HCT116 (cell line): ENCODE data around the gene SRA1.

Experiments used
- CEBPB ChIP-seq: IDR thresholded peaks from 2 replicates; pipeline ENCODE4 v1.6.1; 2012; ENCODE audit warnings: low read depth
- EGR1 ChIP-seq: IDR thresholded peaks from 2 replicates; pipeline ENCODE4 v1.6.1; 2012; ENCODE audit warnings: low read depth
- JUND ChIP-seq: IDR thresholded peaks from 2 replicates; pipeline ENCODE4 v1.6.1; 2012
- POLR2A ChIP-seq: IDR thresholded peaks from 2 replicates; pipeline ENCODE4 v1.7.0; 2011; ENCODE audit warnings: borderline replicate concordance; ENCODE audit not compliant: insufficient read depth, insufficient read length; ENCODE audit errors: extremely low read depth
- POLR2AphosphoS5 ChIP-seq: IDR thresholded peaks from 2 replicates; pipeline ENCODE4 v1.6.1; 2011; ENCODE audit warnings: mild to moderate bottlenecking, low read depth, low read length, moderate library complexity
- SIN3A ChIP-seq: IDR thresholded peaks from 2 replicates; pipeline ENCODE4 v1.6.1; 2012; ENCODE audit warnings: low read depth
- SRF ChIP-seq: IDR thresholded peaks from 2 replicates; pipeline ENCODE4 v1.6.1; 2012; ENCODE audit warnings: low read depth
- TF ChIP-seq, protein P1 (sequence below), 3 experiments: fragments of 200-600 bp in 1 of 3; sonication (generic) in 1 of 3; IDR thresholded peaks in 2 of 3; conservative IDR thresholded peaks in 1 of 3; 2 replicates each; pipeline ENCODE4 v1.5.1; 2012 to 2017; ENCODE audit warnings: low read depth in 2 of 3, low read length in 2 of 3, antibody characterized with exemption in 1 of 3, borderline replicate concordance in 1 of 3, control low read depth in 1 of 3, mild to moderate bottlenecking in 1 of 3, mixed read lengths in 1 of 3, mixed run types in 1 of 3, moderate library complexity in 1 of 3; ENCODE audit not compliant: insufficient read depth in 1 of 3
- TF ChIP-seq, protein P2 (sequence below): IDR thresholded peaks from 2 replicates; pipeline ENCODE4 v1.6.1; 2012; ENCODE audit warnings: low read depth
- TF ChIP-seq, protein P3 (sequence below): IDR thresholded peaks from 2 replicates; pipeline ENCODE4 v1.6.1; 2012

DNA sequence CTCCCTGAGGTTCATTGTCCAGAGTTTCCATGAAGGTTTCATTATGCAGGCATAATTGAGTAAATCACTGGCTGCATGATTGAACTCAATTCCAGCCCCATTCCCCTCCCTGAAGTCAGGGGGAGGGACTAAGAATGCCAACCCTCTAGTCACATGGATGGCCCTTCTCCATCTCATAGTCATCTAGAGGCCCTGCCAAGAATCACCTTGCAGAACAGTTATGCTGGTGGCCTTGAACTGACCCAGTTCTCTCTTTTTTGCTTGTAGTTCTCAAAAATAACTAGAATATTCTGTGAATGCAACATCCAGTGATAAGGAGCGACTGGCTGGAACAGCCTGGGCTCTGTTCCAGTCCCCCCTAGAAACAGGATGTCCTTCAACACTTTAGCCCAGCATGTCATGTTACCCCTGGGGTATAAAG lies 39.1 kb upstream of the SRA1 start:
- TF ChIP-seq, protein P1, sequence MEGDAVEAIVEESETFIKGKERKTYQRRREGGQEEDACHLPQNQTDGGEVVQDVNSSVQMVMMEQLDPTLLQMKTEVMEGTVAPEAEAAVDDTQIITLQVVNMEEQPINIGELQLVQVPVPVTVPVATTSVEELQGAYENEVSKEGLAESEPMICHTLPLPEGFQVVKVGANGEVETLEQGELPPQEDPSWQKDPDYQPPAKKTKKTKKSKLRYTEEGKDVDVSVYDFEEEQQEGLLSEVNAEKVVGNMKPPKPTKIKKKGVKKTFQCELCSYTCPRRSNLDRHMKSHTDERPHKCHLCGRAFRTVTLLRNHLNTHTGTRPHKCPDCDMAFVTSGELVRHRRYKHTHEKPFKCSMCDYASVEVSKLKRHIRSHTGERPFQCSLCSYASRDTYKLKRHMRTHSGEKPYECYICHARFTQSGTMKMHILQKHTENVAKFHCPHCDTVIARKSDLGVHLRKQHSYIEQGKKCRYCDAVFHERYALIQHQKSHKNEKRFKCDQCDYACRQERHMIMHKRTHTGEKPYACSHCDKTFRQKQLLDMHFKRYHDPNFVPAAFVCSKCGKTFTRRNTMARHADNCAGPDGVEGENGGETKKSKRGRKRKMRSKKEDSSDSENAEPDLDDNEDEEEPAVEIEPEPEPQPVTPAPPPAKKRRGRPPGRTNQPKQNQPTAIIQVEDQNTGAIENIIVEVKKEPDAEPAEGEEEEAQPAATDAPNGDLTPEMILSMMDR (IDR thresholded peaks at IDR 0.05 in 2 of 3, conservative IDR thresholded peaks at IDR 0.05 in 1 of 3; ENCODE audit: borderline replicate concordance in 1 of 3, insufficient read depth in 1 of 3, low read depth in 2 of 3, low read length in 2 of 3): no peak
- TF ChIP-seq, protein P2, sequence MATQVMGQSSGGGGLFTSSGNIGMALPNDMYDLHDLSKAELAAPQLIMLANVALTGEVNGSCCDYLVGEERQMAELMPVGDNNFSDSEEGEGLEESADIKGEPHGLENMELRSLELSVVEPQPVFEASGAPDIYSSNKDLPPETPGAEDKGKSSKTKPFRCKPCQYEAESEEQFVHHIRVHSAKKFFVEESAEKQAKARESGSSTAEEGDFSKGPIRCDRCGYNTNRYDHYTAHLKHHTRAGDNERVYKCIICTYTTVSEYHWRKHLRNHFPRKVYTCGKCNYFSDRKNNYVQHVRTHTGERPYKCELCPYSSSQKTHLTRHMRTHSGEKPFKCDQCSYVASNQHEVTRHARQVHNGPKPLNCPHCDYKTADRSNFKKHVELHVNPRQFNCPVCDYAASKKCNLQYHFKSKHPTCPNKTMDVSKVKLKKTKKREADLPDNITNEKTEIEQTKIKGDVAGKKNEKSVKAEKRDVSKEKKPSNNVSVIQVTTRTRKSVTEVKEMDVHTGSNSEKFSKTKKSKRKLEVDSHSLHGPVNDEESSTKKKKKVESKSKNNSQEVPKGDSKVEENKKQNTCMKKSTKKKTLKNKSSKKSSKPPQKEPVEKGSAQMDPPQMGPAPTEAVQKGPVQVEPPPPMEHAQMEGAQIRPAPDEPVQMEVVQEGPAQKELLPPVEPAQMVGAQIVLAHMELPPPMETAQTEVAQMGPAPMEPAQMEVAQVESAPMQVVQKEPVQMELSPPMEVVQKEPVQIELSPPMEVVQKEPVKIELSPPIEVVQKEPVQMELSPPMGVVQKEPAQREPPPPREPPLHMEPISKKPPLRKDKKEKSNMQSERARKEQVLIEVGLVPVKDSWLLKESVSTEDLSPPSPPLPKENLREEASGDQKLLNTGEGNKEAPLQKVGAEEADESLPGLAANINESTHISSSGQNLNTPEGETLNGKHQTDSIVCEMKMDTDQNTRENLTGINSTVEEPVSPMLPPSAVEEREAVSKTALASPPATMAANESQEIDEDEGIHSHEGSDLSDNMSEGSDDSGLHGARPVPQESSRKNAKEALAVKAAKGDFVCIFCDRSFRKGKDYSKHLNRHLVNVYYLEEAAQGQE: no peak
- TF ChIP-seq JUND (no peak), EGR1 (no peak), POLR2AphosphoS5 (no peak), POLR2A (no peak), CEBPB (no peak), SIN3A (no peak), SRF (no peak)
- TF ChIP-seq, protein P3, sequence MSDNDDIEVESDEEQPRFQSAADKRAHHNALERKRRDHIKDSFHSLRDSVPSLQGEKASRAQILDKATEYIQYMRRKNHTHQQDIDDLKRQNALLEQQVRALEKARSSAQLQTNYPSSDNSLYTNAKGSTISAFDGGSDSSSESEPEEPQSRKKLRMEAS: no peak
